GM23248 (cell line): Measurements from ENCODE around the gene CYB561A3. TPM values are rescaled to one million over a fixed set of nuclear protein-coding genes. Genes with fewer than 3 reads are reported as not detected.

Experiments used
- DNase-seq: peaks from one replicate; pipeline ENCODE4 v3.0.0-alpha.2; 2015
- H2AFZ ChIP-seq: fragments of 200-600 bp; sonication (generic); 2 replicates; pipeline ENCODE4 v1.6.1; 2016; ENCODE audit warnings: antibody characterized with exemption
- H3F3A ChIP-seq: fragments of 200-600 bp; sonication (generic); 2 replicates; pipeline ENCODE4 v1.6.1; 2016; ENCODE audit warnings: mild to moderate bottlenecking, antibody characterized with exemption, mixed run types; ENCODE audit not compliant: insufficient read depth
- H3K27ac ChIP-seq: fragments of 200-600 bp; sonication (generic); 2 replicates; pipeline ENCODE4 v1.5.1; 2016; ENCODE audit warnings: mild to moderate bottlenecking
- H3K27me3 ChIP-seq: fragments of 200-600 bp; sonication (generic); replicated peaks from 2 replicates; pipeline ENCODE4 v1.6.1; 2016; ENCODE audit warnings: mild to moderate bottlenecking; ENCODE audit not compliant: insufficient read depth
- H3K36me3 ChIP-seq: fragments of 200-600 bp; sonication (generic); 2 replicates; pipeline ENCODE4 v1.6.1; 2016; ENCODE audit warnings: low read depth, mild to moderate bottlenecking
- H3K4me1 ChIP-seq: fragments of 200-600 bp; sonication (generic); 2 replicates; pipeline ENCODE4 v1.6.1; 2016; ENCODE audit warnings: mild to moderate bottlenecking; ENCODE audit not compliant: insufficient read depth
- H3K4me2 ChIP-seq: fragments of 200-600 bp; sonication (generic); one replicate; pipeline ENCODE4 v1.6.1; 2016; ENCODE audit warnings: mild to moderate bottlenecking; ENCODE audit not compliant: unreplicated experiment
- H3K4me3 ChIP-seq: fragments of 200-600 bp; sonication (generic); 2 replicates; pipeline ENCODE4 v1.5.1; 2016; ENCODE audit warnings: mild to moderate bottlenecking
- H3K79me2 ChIP-seq: fragments of 200-600 bp; sonication (generic); 2 replicates; pipeline ENCODE4 v1.6.1; 2016; ENCODE audit warnings: mild to moderate bottlenecking; ENCODE audit not compliant: insufficient read depth
- H3K9ac ChIP-seq: fragments of 200-600 bp; sonication (generic); 2 replicates; pipeline ENCODE4 v1.6.1; 2016; ENCODE audit warnings: mild to moderate bottlenecking
- H3K9me2 ChIP-seq: fragments of 200-600 bp; sonication (generic); 2 replicates; pipeline ENCODE4 v1.6.1; 2016; ENCODE audit warnings: mixed run types, mild to moderate bottlenecking, moderate library complexity; ENCODE audit not compliant: insufficient read depth
- H3K9me3 ChIP-seq: fragments of 200-600 bp; sonication (generic); one replicate; pipeline ENCODE4 v1.6.1; 2017; ENCODE audit warnings: low read depth
- H4K20me1 ChIP-seq: fragments of 200-600 bp; sonication (generic); 2 replicates; pipeline ENCODE4 v1.6.0; 2016; ENCODE audit not compliant: insufficient read depth
- EZH2 ChIP-seq: fragments of 200-600 bp; sonication (generic); IDR thresholded peaks from 2 replicates; pipeline ENCODE4 v1.6.1; 2018; ENCODE audit warnings: antibody characterized with exemption, mild to moderate bottlenecking; ENCODE audit not compliant: insufficient read depth, poor library complexity, severe bottlenecking
- EZH2phosphoT487 ChIP-seq: fragments of 200-600 bp; sonication (generic); IDR thresholded peaks from 2 replicates; pipeline ENCODE4 v1.6.1; 2018; ENCODE audit warnings: antibody characterized with exemption, moderate library complexity, mild to moderate bottlenecking, low read depth; ENCODE audit not compliant: insufficient read depth
- WGBS, 2 experiments: methylation state at CpG; one replicate each; pipeline ENCODE4 v1.1.6; 2015 to 2017; ENCODE audit warnings: low lambda C conversion rate in 2 of 2, low coverage in 1 of 2; ENCODE audit errors: missing lambda C conversion rate in 2 of 2; 5-methylcytosine and 5-hydroxymethylcytosine counted together
- in situ Hi-C: fragments of 300-500 bp; cut with MboI; formaldehyde crosslinking; loops from 2 replicates; pipeline ENCODE4 v1.15.0; 2020
- polyA plus RNA-seq: library from polyadenylated mRNA; unstranded; fragments of >200 nt; fragmentation: Nextera tagmentation; extraction: Ambion mirVana; gene quantifications from 2 replicates; pipeline ENCODE4 v1.2.1, GENCODE V29; 2016
- total RNA-seq: library from RNA; depleted of rRNA; stranded (reverse); fragments of >200 nt; shearing (Covaris generic); gene quantifications from 2 replicates; pipeline ENCODE4 v1.2.3, GENCODE V29; 2014

The CYB561A3 gene
- total and polyA plus RNA-seq, 2 experiments from 2014 or later = 42.9 to 49.0 TPM

- peaks cover 25% of the 10 kb centered on the region; the same call in 1 of the 2 replicates for H3K36me3 ChIP-seq
- H2AFZ ChIP-seq = no peak overlapping the region
- no peak overlapping the region for H3K27ac ChIP-seq
- H3K4me1 ChIP-seq = peaks cover 21% of the 10 kb centered on the region
- DNase-seq = no peak
- H3K9me2 ChIP-seq = no peaks in the 10 kb centered on the region
- H3K9me3 ChIP-seq = no peaks in the 10 kb centered on the region
- no peaks in the 10 kb centered on the region for H3K79me2 ChIP-seq
- no peak overlapping the region for H3K4me2 ChIP-seq
- no peak for TF ChIP-seq EZH2phosphoT487
- no peak for TF ChIP-seq EZH2
- H3K27me3 ChIP-seq = no peaks in the 10 kb centered on the region
- H4K20me1 ChIP-seq = no peaks in the 10 kb centered on the region
- H3F3A ChIP-seq = peaks cover 41% of the 10 kb centered on the region
- no peak overlapping the region for H3K9ac ChIP-seq
- in situ Hi-C loops = no loop called here
- 86 to 90% methylated on average over 8 of the region's 8 CpGs for WGBS, 2 experiments
- no peak overlapping the region for H3K4me3 ChIP-seq
Measured at GRCh38 chr11:61372659-61373420, 11.2 kb upstream of the CYB561A3 start.

- Histone ChIP-seq H4K20me1 (no peaks in the 10 kb centered on the region), H3K9me2 (no peaks in the 10 kb centered on the region), H3K9ac (peak overlapping the region; percentile 49; the same call in 1 of the 2 replicates), H3K9me3 (no peaks in the 10 kb centered on the region), H2AFZ (no peak overlapping the region), H3K27ac (peak overlapping the region; percentile 82), H3K4me2 (peak overlapping the region; percentile 21), H3K4me1 (peaks cover 25% of the 10 kb centered on the region), H3F3A (peaks cover 21% of the 10 kb centered on the region), H3K79me2 (no peaks in the 10 kb centered on the region), H3K4me3 (no peak overlapping the region), H3K27me3 (no peaks in the 10 kb centered on the region), H3K36me3 (peaks cover 27% of the 10 kb centered on the region; the same call in 1 of the 2 replicates)
- 96 to 98% methylated on average over 8 of the region's 8 CpGs for WGBS, 2 experiments
- in situ Hi-C loops = no loop called here
- no peak for TF ChIP-seq EZH2
- TF ChIP-seq EZH2phosphoT487 = no peak
- DNase-seq = no peak
Measured at GRCh38 chr11:61370349-61371005, 8.8 kb upstream of the CYB561A3 start.

DNA sequence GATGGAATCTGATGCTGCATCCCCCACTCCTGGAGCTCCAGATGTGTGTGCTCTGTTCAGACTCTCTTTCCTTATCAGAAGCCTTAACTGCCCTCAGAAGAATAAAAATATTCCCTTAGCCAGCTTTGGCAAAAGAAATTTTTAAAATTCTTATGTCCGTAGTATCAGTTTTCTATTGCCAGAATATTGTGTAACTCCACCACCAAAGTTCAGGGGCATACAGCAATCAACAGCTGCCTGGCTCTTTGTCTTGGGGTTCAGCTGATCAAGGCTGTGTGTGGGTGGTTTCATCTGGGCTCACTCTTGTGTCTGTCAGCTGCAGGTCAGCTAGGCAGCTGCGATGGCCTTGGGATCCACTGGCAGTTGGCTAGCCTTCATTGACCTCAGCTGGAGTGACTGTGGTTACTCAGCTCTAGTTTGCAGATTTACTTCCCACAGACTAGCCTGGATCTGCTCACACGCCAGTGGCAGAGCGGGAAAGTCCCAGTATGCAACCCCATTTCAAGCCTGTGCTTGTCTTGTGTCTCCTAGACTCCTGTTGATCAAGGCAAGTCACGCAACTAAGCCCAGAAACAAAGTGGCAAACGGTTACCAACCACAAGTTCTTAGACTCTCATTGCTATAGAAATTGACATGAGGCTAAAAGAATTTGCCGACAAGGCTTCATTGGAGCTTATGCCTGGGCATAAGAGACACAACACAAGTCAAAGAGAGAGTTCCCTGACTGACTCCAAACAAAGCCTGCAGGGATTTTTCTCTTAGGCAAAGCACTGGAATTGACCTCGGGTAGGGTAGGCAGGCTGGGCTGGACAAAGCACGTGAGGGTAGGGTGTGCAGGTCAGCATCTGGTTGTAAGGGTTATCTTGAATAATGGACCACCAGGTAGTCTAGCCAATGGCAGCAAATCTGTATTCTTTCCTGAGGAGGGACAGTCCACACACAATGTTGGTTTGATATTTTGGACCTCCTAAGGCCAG lies 8.0 kb upstream of the CYB561A3 start:
- DNase-seq = peak; percentile 84
- Histone ChIP-seq H3K79me2 (no peaks in the 10 kb centered on the region), H3K4me2 (peak overlapping the region; percentile 21), H2AFZ (no peak overlapping the region), H3K36me3 (peaks cover 26% of the 10 kb centered on the region; the same call in 1 of the 2 replicates), H4K20me1 (no peaks in the 10 kb centered on the region), H3K27me3 (no peaks in the 10 kb centered on the region), H3F3A (peaks cover 21% of the 10 kb centered on the region), H3K9me2 (no peaks in the 10 kb centered on the region), H3K9ac (peak overlapping the region; percentile 49), H3K4me3 (no peak overlapping the region), H3K4me1 (peaks cover 25% of the 10 kb centered on the region), H3K9me3 (no peaks in the 10 kb centered on the region), H3K27ac (peak overlapping the region; percentile 82)
- in situ Hi-C loops = no loop called here
- TF ChIP-seq EZH2 (no peak), EZH2phosphoT487 (no peak)
- 70 to 73% methylated on average over 9 of the region's 9 CpGs for WGBS, 2 experiments

DNA sequence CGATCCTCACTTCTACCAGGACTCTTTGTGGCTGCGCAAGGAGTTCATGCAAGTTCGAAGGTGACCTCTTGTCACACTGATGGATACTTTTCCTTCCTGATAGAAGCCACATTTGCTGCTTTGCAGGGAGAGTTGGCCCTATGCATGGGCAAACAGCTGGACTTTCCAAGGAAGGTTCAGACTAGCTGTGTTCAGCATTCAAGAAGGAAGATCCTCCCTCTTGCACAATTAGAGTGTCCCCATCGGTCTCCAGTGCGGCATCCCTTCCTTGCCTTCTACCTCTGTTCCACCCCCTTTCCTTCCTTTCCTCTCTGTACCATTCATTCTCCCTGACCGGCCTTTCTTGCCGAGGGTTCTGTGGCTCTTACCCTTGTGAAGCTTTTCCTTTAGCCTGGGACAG lies 7.0 kb upstream of the CYB561A3 start:
- Histone ChIP-seq H3K9ac (no peak overlapping the region), H3K79me2 (peaks cover 9% of the 10 kb centered on the region), H3K4me3 (no peak overlapping the region), H3K4me1 (peaks cover 25% of the 10 kb centered on the region), H2AFZ (no peak overlapping the region), H3K9me2 (no peaks in the 10 kb centered on the region), H3K27ac (peak overlapping the region; percentile 82), H3K36me3 (peaks cover 26% of the 10 kb centered on the region; the same call in 1 of the 2 replicates), H3F3A (peaks cover 21% of the 10 kb centered on the region), H4K20me1 (no peaks in the 10 kb centered on the region), H3K27me3 (no peaks in the 10 kb centered on the region), H3K9me3 (no peaks in the 10 kb centered on the region), H3K4me2 (no peak overlapping the region)
- WGBS, 2 experiments = 87 to 88% methylated on average over 7 of the region's 7 CpGs
- in situ Hi-C loops = no loop called here
- TF ChIP-seq EZH2phosphoT487 (no peak), EZH2 (no peak)
- DNase-seq = no peak
